Measurements from ENCODE around the gene MLXIP.

The MLXIP gene

DNA sequence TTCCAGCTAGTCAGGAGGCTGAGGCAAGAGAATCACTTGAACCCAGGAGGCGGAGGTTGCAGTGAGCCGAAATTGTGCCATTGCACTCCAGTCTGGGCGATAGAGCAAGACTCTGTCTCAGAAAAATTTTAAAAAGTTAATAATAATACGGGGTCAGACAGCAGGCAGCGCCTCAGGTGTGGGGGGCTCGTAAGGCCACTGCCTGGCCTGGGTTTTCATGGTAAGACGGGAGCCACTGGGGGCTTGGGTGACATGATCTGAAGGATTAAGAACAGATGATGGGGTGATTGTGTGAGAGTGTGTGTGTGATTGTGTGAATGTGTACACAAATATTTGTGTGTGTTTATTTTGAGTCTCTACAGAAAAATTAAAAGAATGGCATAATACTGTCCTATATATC, 33.3 kb upstream of the MLXIP start:
- Histone ChIP-seq H2AFZ (ENCODE audit: low read depth, low read length, severe bottlenecking) (no peak overlapping the region), H3K4me3 (ENCODE audit: insufficient read depth, low read length, poor library complexity, severe bottlenecking) (no peak overlapping the region), H3K36me3 (ENCODE audit: low read length) (peaks cover 31% of the 10 kb centered on the region; the same call in 1 of the 2 replicates), H3K27ac (ENCODE audit: low read depth, low read length) (no peak overlapping the region), H3K27me3 (ENCODE audit: low read length) (no peaks in the 10 kb centered on the region), H3K9me2 (replicated peaks; ENCODE audit: insufficient read depth, low read length) (no peaks in the 10 kb centered on the region), H3K4me2 (ENCODE audit: low read depth, low read length, poor library complexity, severe bottlenecking) (no peak overlapping the region), H3F3A (ENCODE audit: insufficient read depth) (peaks cover 13% of the 10 kb centered on the region; the same call in 1 of the 2 replicates), H3K79me2 (ENCODE audit: insufficient read depth, low read length) (peaks cover 42% of the 10 kb centered on the region; the same call in 1 of the 2 replicates), H4K20me1 (ENCODE audit: low read depth, low read length) (no peaks in the 10 kb centered on the region), H3K9ac (ENCODE audit: low read length) (no peak overlapping the region), H3K9me3 (ENCODE audit: insufficient read depth, low read length) (no peaks in the 10 kb centered on the region)
- no peak for TF ChIP-seq EZH2phosphoT487 (conservative IDR thresholded peaks at IDR 0.05; ENCODE audit: low read length)

- Histone ChIP-seq H3K79me2 (ENCODE audit: insufficient read depth, low read length) (peaks cover 38% of the 10 kb centered on the region; the same call in 1 of the 2 replicates), H3K27ac (ENCODE audit: low read depth, low read length) (no peak overlapping the region), H3F3A (ENCODE audit: insufficient read depth) (peaks cover 15% of the 10 kb centered on the region; the same call in 1 of the 2 replicates), H3K36me3 (ENCODE audit: low read length) (peaks cover 30% of the 10 kb centered on the region; the same call in 1 of the 2 replicates), H3K9ac (ENCODE audit: low read length) (no peak overlapping the region), H3K4me2 (ENCODE audit: low read depth, low read length, poor library complexity, severe bottlenecking) (no peak overlapping the region), H3K9me2 (replicated peaks; ENCODE audit: insufficient read depth, low read length) (no peaks in the 10 kb centered on the region), H3K4me3 (ENCODE audit: insufficient read depth, low read length, poor library complexity, severe bottlenecking) (no peak overlapping the region), H3K9me3 (ENCODE audit: insufficient read depth, low read length) (no peaks in the 10 kb centered on the region), H2AFZ (ENCODE audit: low read depth, low read length, severe bottlenecking) (no peak overlapping the region), H4K20me1 (ENCODE audit: low read depth, low read length) (no peaks in the 10 kb centered on the region), H3K27me3 (ENCODE audit: low read length) (no peaks in the 10 kb centered on the region)
- TF ChIP-seq EZH2phosphoT487 (conservative IDR thresholded peaks at IDR 0.05; ENCODE audit: low read length) (no peak), CTCF (IDR thresholded peaks at IDR 0.05; ENCODE audit: insufficient read depth, low read length, poor library complexity, severe bottlenecking) (no peak)
Observed at GRCh38 chr12:122046145-122046544, 32.4 kb upstream of the MLXIP start.

GRCh38 chr12:122048151-122048550, 30.4 kb upstream of the MLXIP start:
- Histone ChIP-seq H3K36me3 (ENCODE audit: low read length) (peaks cover 19% of the 10 kb centered on the region; the same call in 1 of the 2 replicates), H2AFZ (ENCODE audit: low read depth, low read length, severe bottlenecking) (no peak overlapping the region), H3K4me3 (ENCODE audit: insufficient read depth, low read length, poor library complexity, severe bottlenecking) (no peak overlapping the region), H3K27ac (ENCODE audit: low read depth, low read length) (no peak overlapping the region), H3K9me3 (ENCODE audit: insufficient read depth, low read length) (no peaks in the 10 kb centered on the region), H3K79me2 (ENCODE audit: insufficient read depth, low read length) (peaks cover 19% of the 10 kb centered on the region; the same call in 1 of the 2 replicates), H3K27me3 (ENCODE audit: low read length) (no peaks in the 10 kb centered on the region), H3K9ac (ENCODE audit: low read length) (no peak overlapping the region), H3F3A (ENCODE audit: insufficient read depth) (peaks cover 19% of the 10 kb centered on the region), H3K9me2 (replicated peaks; ENCODE audit: insufficient read depth, low read length) (no peaks in the 10 kb centered on the region), H4K20me1 (ENCODE audit: low read depth, low read length) (no peaks in the 10 kb centered on the region), H3K4me2 (ENCODE audit: low read depth, low read length, poor library complexity, severe bottlenecking) (no peak overlapping the region)
- TF ChIP-seq EZH2phosphoT487 (conservative IDR thresholded peaks at IDR 0.05; ENCODE audit: low read length), result no peak
- no peak for TF ChIP-seq CTCF (IDR thresholded peaks at IDR 0.05; ENCODE audit: insufficient read depth, low read length, poor library complexity, severe bottlenecking)

GRCh38 chr12:122049827-122050226, 28.7 kb upstream of the MLXIP start:
- H3F3A ChIP-seq (ENCODE audit: insufficient read depth), result peaks cover 30% of the 10 kb centered on the region
- H3K9me3 ChIP-seq (ENCODE audit: insufficient read depth, low read length), result no peaks in the 10 kb centered on the region
- H4K20me1 ChIP-seq (ENCODE audit: low read depth, low read length), result no peaks in the 10 kb centered on the region; the same call in 1 of the 2 replicates
- H3K27me3 ChIP-seq (ENCODE audit: low read length), result no peaks in the 10 kb centered on the region
- peaks cover 17% of the 10 kb centered on the region for H3K36me3 ChIP-seq (ENCODE audit: low read length)
- peaks cover 9% of the 10 kb centered on the region; the same call in 1 of the 2 replicates for H3K79me2 ChIP-seq (ENCODE audit: insufficient read depth, low read length)
- no peak for TF ChIP-seq EZH2phosphoT487 (conservative IDR thresholded peaks at IDR 0.05; ENCODE audit: low read length)
- TF ChIP-seq CTCF (IDR thresholded peaks at IDR 0.05; ENCODE audit: insufficient read depth, low read length, poor library complexity, severe bottlenecking), result no peak
- H3K9me2 ChIP-seq (replicated peaks; ENCODE audit: insufficient read depth, low read length), result no peaks in the 10 kb centered on the region
- no peak overlapping the region for H3K4me2 ChIP-seq (ENCODE audit: low read depth, low read length, poor library complexity, severe bottlenecking)
- no peak overlapping the region for H3K27ac ChIP-seq (ENCODE audit: low read depth, low read length)
- no peak overlapping the region for H2AFZ ChIP-seq (ENCODE audit: low read depth, low read length, severe bottlenecking)
- H3K4me3 ChIP-seq (ENCODE audit: insufficient read depth, low read length, poor library complexity, severe bottlenecking), result no peak overlapping the region
- H3K9ac ChIP-seq (ENCODE audit: low read length), result no peak overlapping the region
